NCI-H2171 (cell line): ENCODE results near the gene KRTAP12-1.
"Not testable (repeated sequence)": the region's sequence is repeated elsewhere in the genome, so short reads cannot be mapped to it uniquely, and the experiment has no call there.

Experiments
- DNase-seq: peaks from one replicate; lab custom pipeline; 2025; lab: John Stamatoyannopoulos, UW

The KRTAP12-1 gene

DNA sequence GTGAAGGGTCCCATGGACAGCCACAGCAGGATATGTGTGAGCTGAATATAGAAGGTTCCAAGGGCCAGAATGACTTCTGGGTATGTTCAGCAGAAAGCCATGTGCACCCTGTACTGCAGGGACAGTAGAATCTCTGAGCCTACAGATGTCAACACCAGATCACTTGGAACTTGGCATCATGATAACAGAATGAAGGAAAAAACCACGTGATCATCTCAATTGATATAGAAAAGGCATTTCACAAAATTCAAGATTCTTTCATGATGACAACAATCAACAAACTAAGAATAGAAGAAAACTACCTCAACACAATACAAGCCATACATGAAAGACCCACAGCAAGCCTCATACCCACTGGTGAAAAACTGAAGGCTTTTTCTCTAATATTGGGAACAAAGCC lies 14.4 kb downstream of the KRTAP12-1 start:
- DNase-seq = no peak

DNA sequence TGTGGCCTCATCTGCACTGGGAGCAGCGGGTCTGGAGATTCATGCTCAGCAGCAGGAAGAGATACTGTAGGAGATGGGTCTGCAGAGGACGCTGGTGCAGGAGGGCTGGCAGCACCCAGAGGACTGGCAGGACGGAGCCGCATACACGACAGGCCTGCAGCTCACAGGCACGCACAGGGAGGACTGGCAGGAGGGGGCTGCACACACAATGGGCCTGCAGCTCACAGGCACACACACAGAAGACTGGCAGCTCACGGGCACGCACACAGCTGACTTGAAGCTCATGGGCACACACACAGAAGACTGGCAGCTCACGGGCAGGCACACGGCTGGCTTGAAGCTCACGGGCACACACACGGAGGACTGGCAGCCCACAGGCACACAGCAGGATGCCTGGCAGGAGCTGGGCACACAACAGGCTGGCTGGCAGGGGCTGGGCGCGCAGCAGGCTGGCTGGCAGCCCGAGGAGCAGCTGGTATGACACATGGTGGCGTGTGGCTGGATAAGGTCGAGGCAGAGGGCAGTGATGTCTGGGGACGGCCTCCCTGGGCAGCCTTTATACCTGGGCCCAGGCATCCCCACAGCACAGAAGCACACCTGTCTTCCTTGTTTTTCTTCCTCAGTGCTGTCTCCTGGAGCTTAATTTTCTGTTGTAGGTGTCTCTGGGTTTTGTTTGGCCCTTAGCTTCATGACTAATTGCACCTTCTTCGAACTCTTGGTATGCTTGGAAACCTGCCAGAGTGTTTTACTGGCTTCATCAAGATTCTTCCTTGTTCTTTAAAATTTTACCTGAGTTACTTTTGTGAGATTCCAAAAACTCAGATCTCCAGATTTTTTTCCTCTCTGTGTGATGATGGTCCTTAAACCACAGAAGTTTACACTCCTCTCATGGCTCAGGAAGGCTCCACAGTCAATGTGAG lies 15.3 kb downstream of the KRTAP12-1 start, which contains the start of gene KRTAP12-2:
Gene KRTAP12-2, minus strand, starts transcription at position 527 of the 920 bp plus-strand sequence. Its CDS starts 41 bp downstream, at position 486.
- DNase-seq = no peak

DNA sequence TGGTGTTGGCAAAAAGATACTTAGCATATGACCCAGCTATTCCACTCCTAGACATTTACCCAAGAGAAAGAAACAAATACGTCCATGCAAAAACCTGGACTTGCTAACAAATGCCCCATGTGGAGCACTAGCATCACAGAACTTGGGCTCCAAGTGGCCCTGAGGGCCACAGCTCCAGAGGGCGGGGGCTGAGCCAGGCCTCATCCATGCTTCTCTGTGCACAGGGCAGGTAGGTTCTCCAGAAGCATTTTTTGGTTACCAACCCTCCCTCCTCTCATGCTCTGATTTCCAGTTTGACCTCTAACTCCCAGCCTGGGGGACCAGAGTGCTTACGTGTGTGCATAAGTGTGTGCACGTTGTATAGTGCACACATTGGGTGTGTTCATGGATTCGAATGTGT lies 17.3 kb downstream of the KRTAP12-1 start:
- DNase-seq = no peak

DNA sequence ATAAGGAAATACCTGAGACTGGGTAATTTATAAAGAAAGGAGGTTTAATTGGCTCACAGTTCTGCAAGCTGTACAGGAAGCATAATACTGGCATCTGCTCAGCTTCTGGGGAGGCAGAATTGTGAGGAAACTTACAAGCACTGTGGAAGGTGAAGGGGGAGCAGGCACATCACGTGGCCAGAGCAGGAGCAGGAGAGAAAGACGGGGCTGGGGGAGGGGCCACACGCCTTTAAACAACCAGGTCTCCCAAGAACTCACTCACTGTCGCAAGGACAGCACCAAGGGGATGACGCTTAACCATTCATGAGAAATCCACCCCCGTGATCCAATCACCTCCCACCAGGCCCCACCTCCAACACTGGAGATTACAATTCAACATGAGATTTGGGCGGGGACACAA lies 20.4 kb downstream of the KRTAP12-1 start:
- not testable (repeated sequence) for DNase-seq

DNA sequence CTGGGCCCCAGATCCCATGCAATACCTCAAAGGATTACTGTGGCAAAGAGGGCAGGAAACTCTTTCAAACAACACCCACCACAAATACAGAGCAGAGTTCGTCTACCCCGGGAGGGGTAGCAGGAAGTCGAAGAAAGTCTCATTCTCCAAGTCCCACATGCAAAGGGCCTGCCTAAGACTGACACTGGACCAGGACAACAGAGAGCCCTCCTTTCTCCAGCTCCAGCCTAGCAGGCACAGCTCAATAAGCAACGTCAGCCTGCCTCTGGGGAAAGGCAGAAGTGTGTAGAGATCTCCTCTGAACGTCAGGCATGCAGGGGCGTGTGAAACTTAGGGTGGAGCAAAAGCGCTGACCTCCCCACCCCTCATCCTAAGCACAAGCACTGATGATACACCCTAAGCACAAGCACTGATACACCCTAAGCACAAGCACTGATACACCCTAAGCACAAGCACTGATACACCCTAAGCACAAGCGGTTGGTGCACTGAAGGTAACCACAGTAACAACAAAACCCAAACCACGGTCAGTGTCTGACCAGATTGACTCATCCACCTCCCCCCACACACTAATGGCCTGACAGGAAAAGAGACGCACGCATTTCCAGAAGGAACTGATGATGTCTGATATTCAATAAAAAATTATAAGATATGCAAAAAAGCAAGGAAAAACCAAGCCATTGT lies 22.9 kb downstream of the KRTAP12-1 start:
- no peak for DNase-seq

DNA sequence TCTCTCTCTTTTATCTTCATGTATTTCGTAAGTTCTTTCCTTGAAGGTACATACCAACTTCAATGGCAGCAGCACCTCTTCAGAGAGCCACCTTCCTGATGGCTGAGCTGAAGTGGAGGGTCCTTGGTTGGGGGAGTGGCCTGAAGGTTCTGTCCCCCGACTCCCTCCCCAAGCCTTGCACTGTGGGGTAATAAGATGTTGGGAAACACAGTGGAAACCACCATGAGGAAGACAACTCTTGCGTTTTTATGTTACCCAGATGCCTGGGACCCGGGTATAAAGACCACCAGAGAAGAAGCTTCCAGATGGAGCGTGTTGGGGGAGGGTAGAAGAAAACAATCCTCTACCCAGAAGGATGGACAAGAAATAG lies 23.4 kb downstream of the KRTAP12-1 start:
- no peak for DNase-seq

DNA sequence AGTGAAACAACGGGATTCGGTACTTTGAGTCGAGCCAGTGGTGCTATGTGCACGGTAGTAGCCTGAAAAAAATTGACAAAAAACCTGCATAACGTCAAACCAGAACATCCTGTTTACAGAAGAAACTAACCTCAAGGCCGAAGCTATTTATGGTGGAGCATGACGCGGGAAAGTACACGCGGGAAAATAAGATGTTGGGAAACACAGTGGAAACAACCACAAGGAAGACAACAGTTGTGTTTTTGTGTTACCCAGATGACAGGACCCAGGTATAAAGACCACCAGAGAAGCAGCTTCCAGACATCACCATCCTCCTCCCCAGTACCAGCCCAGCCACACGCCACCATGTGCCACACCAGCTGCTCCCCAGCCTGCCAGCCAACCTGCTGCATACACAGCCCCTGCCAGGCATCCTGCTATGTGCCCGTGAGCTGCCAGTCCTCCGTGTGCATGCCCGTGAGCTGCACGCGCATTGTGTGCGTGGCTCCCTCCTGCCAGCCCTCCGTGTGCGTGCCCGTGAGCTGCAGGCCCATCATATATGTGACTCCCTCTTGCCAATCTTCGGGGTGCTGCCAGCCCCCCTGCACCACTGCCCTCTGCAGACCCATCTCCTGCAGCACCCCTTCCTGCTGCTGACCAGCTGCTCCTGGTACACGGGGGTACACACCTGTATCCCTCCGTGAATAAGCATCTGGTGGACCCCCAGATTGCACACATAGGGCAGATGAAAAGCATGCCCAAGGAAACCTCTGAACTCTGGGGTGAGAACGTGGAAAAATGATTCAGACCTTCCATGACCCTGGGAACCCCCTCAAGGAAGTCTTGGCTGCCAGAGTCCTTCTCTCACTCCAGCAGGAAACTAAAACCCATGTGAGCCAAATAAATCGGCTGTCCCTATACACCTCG lies 24.1 kb downstream of the KRTAP12-1 start, which contains the start of gene KRTAP12-3:
Gene KRTAP12-3, plus strand, starts transcription at position 298 of the 906 bp plus-strand sequence. Its CDS starts 48 bp downstream, at position 346.
- DNase-seq = no peak

DNA sequence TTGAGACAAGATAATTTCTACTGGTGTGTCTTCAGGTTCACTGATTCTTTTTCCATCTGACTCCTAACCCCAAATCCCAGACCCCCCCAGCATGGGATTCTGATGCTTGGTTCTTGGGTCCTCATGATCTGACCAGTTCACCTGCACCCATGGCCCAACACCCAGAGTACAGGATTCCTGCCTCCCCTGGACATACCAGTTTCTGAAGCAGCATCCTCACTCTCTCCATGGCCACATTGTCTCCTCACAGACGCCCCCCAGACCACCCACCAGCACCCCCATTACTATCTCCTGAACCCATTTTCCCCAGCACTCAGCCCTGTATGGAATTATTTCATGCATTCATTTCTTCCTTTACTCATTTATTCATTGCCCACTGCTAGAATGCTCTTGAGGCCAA lies 25.1 kb downstream of the KRTAP12-1 start:
- no peak for DNase-seq

DNA sequence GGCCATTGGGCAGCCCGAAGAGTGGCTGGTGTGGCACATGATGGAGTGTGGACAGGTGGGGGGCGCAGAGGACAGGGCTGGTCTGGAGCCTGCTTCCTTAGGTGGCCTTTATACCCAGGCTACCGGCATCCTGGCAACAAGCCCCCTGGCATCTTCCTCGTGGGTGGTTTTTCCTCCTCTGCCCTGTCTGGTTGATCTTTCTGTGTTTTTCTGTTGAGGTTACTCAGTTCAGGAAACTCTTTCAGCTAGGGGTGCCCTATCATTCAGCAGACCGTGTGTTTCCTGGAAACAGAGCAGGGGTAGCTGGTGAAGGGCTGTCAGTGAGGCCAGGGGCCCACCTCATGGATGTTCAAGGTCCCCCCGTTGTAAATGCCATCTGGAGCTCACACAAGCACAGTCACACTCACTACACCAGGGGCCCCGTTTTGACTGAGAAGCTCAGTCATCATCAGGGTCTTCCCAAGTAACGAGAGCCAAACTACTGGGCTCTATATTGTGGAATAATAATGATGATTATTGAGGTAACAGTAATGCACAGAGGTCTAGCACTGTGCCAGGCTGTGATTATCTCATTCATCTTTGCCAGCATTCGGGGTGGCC lies 27.3 kb downstream of the KRTAP12-1 start, which contains the start of gene KRTAP12-4:
Gene KRTAP12-4, minus strand, starts transcription at position 84 of the 600 bp plus-strand sequence. Its CDS starts 45 bp downstream, at position 39.
- DNase-seq = no peak

DNA sequence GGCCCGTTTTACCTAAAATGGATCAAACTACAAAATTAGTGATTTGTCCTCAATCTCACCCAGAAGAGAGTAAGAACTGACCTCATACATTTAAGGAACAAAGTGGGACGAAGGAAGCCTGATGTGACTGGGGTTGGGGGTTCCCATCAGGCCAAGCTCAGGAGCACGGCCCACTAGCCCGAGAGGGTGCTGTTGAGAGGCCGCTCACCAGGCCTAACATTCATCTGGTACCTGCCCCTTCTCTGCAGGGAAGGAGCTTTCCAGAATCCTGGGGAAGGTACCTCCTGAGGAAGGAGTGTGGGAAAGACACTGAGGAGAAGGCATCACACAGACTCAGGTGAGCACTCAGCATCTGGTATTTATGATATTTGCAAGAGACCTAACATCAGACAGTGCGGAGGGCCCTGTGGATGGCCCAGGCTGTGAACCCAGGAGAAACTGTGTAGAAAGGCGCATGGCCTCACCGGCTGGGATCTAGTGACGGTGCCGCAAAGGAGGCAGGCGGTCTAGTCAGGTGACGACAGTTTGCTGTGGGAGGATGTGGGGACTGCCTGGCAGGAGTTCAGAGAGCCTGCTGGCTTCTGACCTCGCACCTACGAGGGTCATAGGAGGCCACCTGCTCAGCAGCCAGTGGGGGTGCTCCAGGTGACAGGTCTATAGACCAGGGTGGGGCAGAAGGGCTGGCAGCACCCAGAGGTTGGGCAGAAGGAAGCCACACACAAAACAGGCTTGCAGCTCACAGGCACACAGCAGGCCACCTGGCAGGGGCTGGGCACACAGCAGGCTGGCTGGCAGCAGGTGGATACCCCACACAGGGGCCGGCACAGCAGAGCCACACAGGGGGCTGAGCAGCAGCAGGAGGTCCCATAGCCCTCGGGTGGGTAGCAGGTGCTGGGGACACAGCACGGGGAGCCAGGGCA lies 28.0 kb downstream of the KRTAP12-1 start:
- no peak for DNase-seq

DNA sequence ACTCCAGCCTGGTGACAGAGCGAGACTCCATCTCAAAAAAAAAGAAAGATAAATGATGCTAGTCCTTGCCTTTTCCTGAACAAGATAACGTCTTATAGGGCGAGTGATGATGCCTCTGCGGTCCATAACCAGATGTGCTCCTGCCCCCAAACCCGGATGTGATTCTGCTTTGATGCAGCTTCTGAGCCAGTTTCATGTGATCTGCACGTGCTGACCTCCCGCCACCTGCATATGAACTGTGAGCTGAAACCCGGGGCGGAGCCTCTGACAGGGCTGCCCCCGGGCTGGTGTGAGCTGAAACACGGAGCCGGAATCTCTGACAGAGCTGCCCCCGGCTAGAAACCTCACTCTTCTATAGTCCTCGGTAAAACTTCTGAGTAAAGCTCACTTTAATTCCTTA lies 28.8 kb downstream of the KRTAP12-1 start:
- DNase-seq = no peak

DNA sequence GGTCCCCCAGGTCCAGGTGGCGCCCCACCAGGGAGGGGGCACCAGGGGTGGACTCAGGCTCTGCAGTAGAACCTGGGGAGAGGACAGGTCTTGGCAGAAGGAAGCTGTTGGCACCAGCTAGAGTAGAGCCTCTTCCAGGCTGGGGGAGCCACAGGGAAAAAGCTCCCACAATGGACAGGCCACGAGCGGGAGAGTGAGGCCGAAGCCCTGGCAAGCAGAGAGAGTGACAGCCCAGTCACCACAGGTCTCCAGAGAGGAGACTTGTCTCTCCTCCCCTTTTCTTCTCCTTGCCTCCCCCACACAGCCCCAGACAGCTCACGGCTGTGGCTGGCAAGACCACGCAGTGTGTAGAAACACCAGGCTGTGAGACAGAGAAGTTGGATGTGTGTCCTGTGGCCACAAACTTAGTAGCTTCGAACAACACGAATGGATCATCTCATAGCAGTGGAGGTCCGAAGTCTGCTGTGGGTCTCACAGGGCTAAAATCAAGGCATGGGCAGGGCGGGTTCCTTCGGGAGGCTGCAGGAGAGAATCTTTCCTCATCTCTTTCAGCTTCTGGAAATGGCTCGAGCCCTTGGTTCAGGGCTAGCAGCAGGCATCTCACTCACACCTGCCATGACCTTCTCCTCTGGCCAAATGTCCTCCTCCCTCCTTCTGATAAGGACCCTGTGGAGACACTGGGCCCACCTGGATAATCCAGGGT lies 30.8 kb downstream of the KRTAP12-1 start:
- no peak for DNase-seq

DNA sequence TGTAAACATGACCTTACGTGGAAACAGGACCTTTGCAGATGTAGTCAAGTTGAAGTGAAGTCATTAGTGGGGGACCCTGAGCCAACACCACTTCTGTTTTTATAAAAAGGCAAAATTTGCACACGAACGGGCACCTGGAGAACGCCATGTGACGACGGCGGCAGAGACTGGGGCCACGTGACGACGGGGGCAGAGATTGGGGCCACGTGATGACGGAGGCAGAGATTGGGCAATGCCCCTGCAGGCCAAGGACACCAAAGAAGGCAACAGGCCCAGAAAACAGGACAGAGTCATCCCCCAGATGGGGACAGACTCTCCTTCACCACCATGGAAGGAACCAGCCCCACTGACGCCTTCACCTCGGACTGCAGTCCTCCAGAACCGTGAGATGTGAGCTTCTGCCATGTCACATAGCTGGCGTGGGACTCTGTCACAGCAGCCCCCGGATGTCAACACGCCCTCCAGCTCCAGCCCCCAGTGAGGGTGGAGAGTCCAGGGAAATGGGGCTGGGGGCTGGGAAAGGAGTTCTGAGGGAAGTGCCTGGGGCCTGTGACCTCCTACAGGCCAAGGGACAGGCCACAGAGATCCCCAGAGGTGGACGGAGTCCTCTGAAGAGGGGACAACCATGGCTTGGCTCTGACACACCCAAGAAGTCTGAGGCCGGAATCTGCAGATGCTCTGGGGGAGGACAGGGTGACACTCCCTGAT lies 31.5 kb downstream of the KRTAP12-1 start:
- no peak for DNase-seq

DNA sequence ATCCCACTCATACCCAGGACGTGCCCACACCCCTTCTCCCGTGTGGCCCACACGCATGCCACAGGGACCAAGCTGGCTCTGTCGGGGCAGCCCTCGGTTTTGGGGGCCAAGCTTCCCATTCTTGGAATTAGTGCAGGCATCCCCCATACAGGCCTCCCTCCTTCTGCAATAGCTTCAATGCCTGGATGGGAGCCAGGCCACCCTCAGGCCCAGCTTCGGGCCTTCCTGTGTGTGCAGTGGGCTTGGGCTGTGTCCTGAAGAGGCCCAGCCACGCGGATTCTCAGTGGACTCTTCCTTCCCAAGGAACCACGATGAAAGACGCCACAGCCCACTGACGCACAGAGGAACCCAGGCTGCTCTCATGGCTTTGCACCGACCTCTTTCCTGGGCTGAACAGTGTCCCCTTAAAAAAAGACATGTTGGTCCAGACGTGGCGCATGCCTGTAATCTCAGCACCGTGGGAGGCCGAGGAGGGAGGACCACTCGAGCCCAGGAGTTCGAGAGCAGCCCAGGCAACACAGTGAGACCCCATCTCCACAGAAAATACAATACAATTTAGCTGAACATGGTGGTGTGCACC lies 32.4 kb downstream of the KRTAP12-1 start:
- no peak for DNase-seq

DNA sequence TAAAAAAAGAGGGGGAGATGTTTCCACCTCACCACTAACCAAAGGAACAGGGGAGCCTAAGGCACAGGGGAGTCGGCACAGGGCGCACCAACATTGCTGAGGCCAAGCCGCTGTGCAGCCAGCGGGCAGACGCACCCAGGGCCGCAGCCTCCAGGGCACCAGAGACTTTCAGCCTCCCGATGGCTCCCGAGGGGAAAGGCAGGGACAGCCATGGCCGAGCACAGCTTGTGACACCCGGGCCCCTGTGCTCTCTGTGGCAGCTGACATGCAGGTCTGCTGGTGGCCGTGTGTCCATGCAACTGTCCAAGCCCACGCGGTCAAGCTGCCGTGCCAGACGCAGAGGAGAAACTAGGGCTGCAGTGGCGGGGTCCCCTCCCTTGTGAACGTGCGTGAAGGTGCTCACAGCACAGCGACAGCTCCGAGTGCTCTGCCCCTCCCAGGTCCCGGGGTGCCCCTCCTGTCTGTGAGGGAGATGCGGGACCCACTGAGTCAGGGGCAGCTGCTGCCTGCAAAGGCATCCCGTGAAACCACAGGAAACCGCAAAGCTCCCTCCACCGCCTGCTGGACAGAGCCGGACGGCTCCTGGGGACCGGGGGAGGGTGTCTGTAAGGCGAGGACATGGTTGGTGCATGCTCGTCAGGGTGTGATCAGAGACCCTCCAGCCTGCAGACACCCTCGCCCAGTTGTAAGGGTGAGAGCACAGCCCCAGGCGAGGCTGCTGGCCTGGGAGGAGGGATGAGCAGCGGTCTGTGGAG lies 33.2 kb downstream of the KRTAP12-1 start:
- no peak for DNase-seq

DNA sequence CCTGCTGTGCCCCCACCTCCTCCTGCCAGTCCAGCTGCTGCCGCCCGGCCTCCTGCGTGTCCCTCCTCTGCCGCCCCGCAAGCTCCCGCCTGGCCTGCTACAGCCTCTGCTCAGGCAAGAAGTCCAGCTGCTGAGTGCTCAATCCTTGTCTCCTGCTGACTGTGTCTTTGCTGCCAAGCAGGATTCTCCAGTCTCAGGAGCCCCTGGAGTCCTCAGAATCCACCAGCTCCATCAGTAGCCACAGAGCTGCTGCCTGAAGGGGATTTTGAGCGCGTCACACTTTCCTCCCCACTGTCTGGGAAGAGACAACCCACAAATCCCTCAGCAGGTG lies 34.8 kb downstream of the KRTAP12-1 start:
- no peak for DNase-seq

DNA sequence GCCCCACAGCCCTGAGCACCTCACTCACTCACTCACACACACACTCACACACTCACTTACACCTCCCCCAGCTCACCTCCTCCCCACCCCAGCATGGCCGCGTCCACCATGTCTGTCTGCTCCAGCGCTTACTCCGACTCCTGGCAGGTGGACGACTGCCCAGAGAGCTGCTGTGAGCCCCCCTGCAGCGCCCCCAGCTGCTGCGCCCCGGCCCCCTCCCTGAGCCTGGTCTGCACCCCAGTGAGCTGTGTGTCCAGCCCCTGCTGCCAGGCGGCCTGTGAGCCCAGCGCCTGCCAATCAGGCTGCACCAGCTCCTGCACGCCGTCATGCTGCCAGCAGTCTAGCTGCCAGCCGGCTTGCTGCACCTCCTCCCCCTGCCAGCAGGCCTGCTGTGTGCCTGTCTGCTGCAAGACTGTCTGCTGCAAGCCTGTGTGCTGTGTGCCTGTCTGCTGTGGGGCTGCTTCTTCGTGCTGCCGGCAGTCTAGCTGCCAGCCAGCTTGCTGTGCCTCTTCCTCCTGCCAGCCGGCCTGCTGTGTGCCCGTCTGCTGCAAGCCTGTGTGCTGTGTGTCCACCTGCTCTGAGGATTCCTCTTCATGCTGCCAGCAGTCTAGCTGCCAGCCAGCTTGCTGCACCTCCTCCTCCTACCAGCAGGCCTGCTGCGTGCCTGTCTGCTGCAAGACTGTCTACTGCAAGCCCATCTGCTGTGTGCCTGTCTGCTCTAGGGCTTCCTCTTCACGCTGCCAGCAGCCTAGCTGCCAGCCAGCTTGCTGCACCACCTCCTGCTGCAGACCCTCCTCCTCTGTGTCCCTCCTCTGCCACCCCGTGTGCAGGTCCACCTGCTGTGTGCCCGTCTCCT lies 35.4 kb downstream of the KRTAP12-1 start, which contains the start of gene KRTAP10-11:
Gene KRTAP10-11, plus strand, starts transcription at position 49 of the 856 bp plus-strand sequence. Its CDS starts 45 bp downstream, at position 94.
- DNase-seq = not testable (repeated sequence)
